GM21619 (cell line): ENCODE measurements around the gene C14orf93.

ENCODE experiments used
- ATAC-seq: cut with Tn5 transposase; IDR thresholded peaks from one replicate; pipeline ENCODE4 v1.9.1; 2021; ENCODE audit not compliant: unreplicated experiment

C14orf93 gene

GRCh38 chr14:23045419-23046357 is 35.7 kb upstream of the C14orf93 start:
- ATAC-seq = no peak

GRCh38 chr14:23044840-23045239 is 34.9 kb upstream of the C14orf93 start:
- no peak for ATAC-seq

GRCh38 chr14:23043754-23044153 is 33.8 kb upstream of the C14orf93 start:
- no peak for ATAC-seq

GRCh38 chr14:23043145-23043544 is 33.2 kb upstream of the C14orf93 start:
- ATAC-seq = no peak

- ATAC-seq = no peak
These were observed 32.4 kb upstream of the C14orf93 start, which contains the start of gene PSMB11 for GRCh38 chr14:23042162-23042965. Gene PSMB11, plus strand, starts transcription at chr14:23042212. Its CDS starts 14 bp downstream, at chr14:23042226.

- no peak for ATAC-seq
These were observed 31.8 kb upstream of the C14orf93 start for GRCh38 chr14:23041729-23042128.

GRCh38 chr14:23040100-23040499 is 30.2 kb upstream of the C14orf93 start:
- ATAC-seq = no peak

GRCh38 chr14:23035303-23036144 is 25.6 kb upstream of the C14orf93 start:
- no peak for ATAC-seq

- ATAC-seq = peak; percentile 96
These were observed 24.8 kb upstream of the C14orf93 start, which contains the start of gene PSMB5 for GRCh38 chr14:23034498-23035302. Gene PSMB5, minus strand, starts transcription at chr14:23034900. Its CDS starts 19 bp downstream, at chr14:23034881.

- ATAC-seq = no peak
These were observed 24.0 kb upstream of the C14orf93 start for GRCh38 chr14:23033801-23034497.

GRCh38 chr14:23033251-23033727 is 23.3 kb upstream of the C14orf93 start:
- ATAC-seq = no peak

GRCh38 chr14:23030936-23031335 is 21.0 kb upstream of the C14orf93 start:
- no peak for ATAC-seq

- ATAC-seq = no peak
These were observed 18.9 kb upstream of the C14orf93 start for GRCh38 chr14:23028799-23029198.

- ATAC-seq = no peak
These were observed 15.3 kb upstream of the C14orf93 start for GRCh38 chr14:23025151-23025814.

GRCh38 chr14:23024612-23025075 is 14.7 kb upstream of the C14orf93 start:
- no peak for ATAC-seq

- ATAC-seq = no peak
These were observed 13.8 kb upstream of the C14orf93 start for GRCh38 chr14:23023795-23024152.

GRCh38 chr14:23023022-23023794 is 13.3 kb upstream of the C14orf93 start:
- no peak for ATAC-seq
